Mammary epithelial cell (primary cell): ENCODE measurements around the gene PARD6B.

Experiments used
- CTCF ChIP-seq, 2 donors: IDR thresholded peaks in 1 of 2; conservative IDR thresholded peaks in 1 of 2; 2 replicates each; pipeline ENCODE4 v1.5.1; 2011 to 2012; ENCODE audit warnings: inconsistent platforms in 2 of 2, low read length in 2 of 2, mild to moderate bottlenecking in 2 of 2, control low read depth in 1 of 2, low read depth in 1 of 2; ENCODE audit not compliant: insufficient read depth in 1 of 2; ENCODE audit errors: extremely low read depth in 1 of 2
- EZH2 ChIP-seq: IDR thresholded peaks from 2 replicates; pipeline ENCODE4 v1.6.1; 2012; ENCODE audit warnings: low read length, inconsistent platforms, borderline replicate concordance

GRCh38 chr20:50737352-50737751 lies 6.0 kb downstream of the PARD6B start:
- TF ChIP-seq EZH2 (no peak), CTCF (conservative IDR thresholded peaks at IDR 0.05 in 1 of 2, IDR thresholded peaks at IDR 0.05 in 1 of 2; ENCODE audit: extremely low read depth in 1 of 2, insufficient read depth in 1 of 2, low read depth in 1 of 2, low read length in 2 of 2) (no peak)
